ENCODE data around the gene ARID5B.

Gene ARID5B

GRCh38 chr10:61983255-61983654 lies 81.8 kb downstream of the ARID5B start:
- peaks cover 0 to 14% (median 7%) of the 10 kb centered on the region in 4 experiments for H3K4me1 ChIP-seq (ENCODE audit: control extremely low read depth in 1 of 4, control insufficient read depth in 4 of 4, insufficient read depth in 4 of 4, low read length in 3 of 4)
- no peak overlapping the region for H3K27ac ChIP-seq (ENCODE audit: insufficient read depth in 1 of 2, low read depth in 1 of 2, low read length in 2 of 2, poor library complexity in 1 of 2, severe bottlenecking in 2 of 2)
- H3K27me3 ChIP-seq (replicated peaks in 2 of 5; ENCODE audit: control insufficient read depth in 4 of 5, insufficient read depth in 5 of 5, low read length in 4 of 5) = no peaks in the 10 kb centered on the region
- ChIA-PET CTCF (interaction anchor here (1.3 kb wide), 1 partner anchor 10 kb away, joined by 3 read pairs; no protein-coding TSS in a partner anchor), POLR2A (no interaction called here)
- H3K36me3 ChIP-seq (ENCODE audit: control insufficient read depth in 4 of 4, insufficient read depth in 4 of 4, low read length in 3 of 4) = peaks cover 0 to 5% (median under 1%) of the 10 kb centered on the region in 4 experiments
- 100% methylated on average over 1 of the region's 4 CpGs for WGBS (ENCODE audit: insufficient coverage)
- H3K9me3 ChIP-seq (ENCODE audit: control extremely low read depth in 1 of 5, control insufficient read depth in 4 of 5, insufficient read depth in 2 of 5, low read depth in 1 of 5, low read length in 4 of 5) = no peaks in the 10 kb centered on the region
- no peak for DNase-seq
- no peak overlapping the region for H3K4me3 ChIP-seq (ENCODE audit: control insufficient read depth in 1 of 7, extremely low read depth in 1 of 7, insufficient read depth in 4 of 7, low read depth in 2 of 7, low read length in 6 of 7)

- H3K27ac ChIP-seq (ENCODE audit: insufficient read depth in 1 of 2, low read depth in 1 of 2, low read length in 2 of 2, poor library complexity in 1 of 2, severe bottlenecking in 2 of 2) = no peak overlapping the region
- POLR2A ChIA-PET = no interaction called here
- H3K27me3 ChIP-seq (replicated peaks in 2 of 5; ENCODE audit: control insufficient read depth in 4 of 5, insufficient read depth in 5 of 5, low read length in 4 of 5) = no peaks in the 10 kb centered on the region
- no peaks in the 10 kb centered on the region for H3K9me3 ChIP-seq (ENCODE audit: control extremely low read depth in 1 of 5, control insufficient read depth in 4 of 5, insufficient read depth in 2 of 5, low read depth in 1 of 5, low read length in 4 of 5)
- H3K36me3 ChIP-seq (ENCODE audit: control insufficient read depth in 4 of 4, insufficient read depth in 4 of 4, low read length in 3 of 4) = peaks cover 0 to 5% (median under 1%) of the 10 kb centered on the region in 4 experiments
- no CpG with 5 or more reads among the region's 3 CpGs for WGBS (ENCODE audit: insufficient coverage)
- DNase-seq = no peak
- CTCF ChIA-PET = no interaction called here
- peaks cover 0 to 12% (median 3%) of the 10 kb centered on the region in 4 experiments for H3K4me1 ChIP-seq (ENCODE audit: control extremely low read depth in 1 of 4, control insufficient read depth in 4 of 4, insufficient read depth in 4 of 4, low read length in 3 of 4)
- no peak overlapping the region for H3K4me3 ChIP-seq (ENCODE audit: control insufficient read depth in 1 of 7, extremely low read depth in 1 of 7, insufficient read depth in 4 of 7, low read depth in 2 of 7, low read length in 6 of 7)
These were observed 83.4 kb downstream of the ARID5B start for GRCh38 chr10:61984803-61985418.

GRCh38 chr10:61985715-61986114 lies 84.2 kb downstream of the ARID5B start:
- Histone ChIP-seq H3K4me1 (ENCODE audit: control extremely low read depth in 1 of 4, control insufficient read depth in 4 of 4, insufficient read depth in 4 of 4, low read length in 3 of 4) (peaks cover 0 to 12% (median 3%) of the 10 kb centered on the region in 4 experiments), H3K36me3 (ENCODE audit: control insufficient read depth in 4 of 4, insufficient read depth in 4 of 4, low read length in 3 of 4) (peaks cover 0 to 6% (median 0%) of the 10 kb centered on the region in 4 experiments), H3K9me3 (ENCODE audit: control extremely low read depth in 1 of 5, control insufficient read depth in 4 of 5, insufficient read depth in 2 of 5, low read depth in 1 of 5, low read length in 4 of 5) (no peaks in the 10 kb centered on the region), H3K4me3 (ENCODE audit: control insufficient read depth in 1 of 7, extremely low read depth in 1 of 7, insufficient read depth in 4 of 7, low read depth in 2 of 7, low read length in 6 of 7) (no peak overlapping the region), H3K27ac (ENCODE audit: insufficient read depth in 1 of 2, low read depth in 1 of 2, low read length in 2 of 2, poor library complexity in 1 of 2, severe bottlenecking in 2 of 2) (no peak overlapping the region), H3K27me3 (replicated peaks in 2 of 5; ENCODE audit: control insufficient read depth in 4 of 5, insufficient read depth in 5 of 5, low read length in 4 of 5) (no peaks in the 10 kb centered on the region)
- 93% methylated on average over 3 of the region's 5 CpGs for WGBS (ENCODE audit: insufficient coverage)
- POLR2A ChIA-PET = no interaction called here
- DNase-seq = no peak
- CTCF ChIA-PET = no interaction called here

GRCh38 chr10:61986382-61986781 lies 84.9 kb downstream of the ARID5B start:
- no peak for DNase-seq
- 95% methylated on average over 3 of the region's 3 CpGs for WGBS (ENCODE audit: insufficient coverage)
- ChIA-PET CTCF (interaction anchor here (1.3 to 1.5 kb wide), 2 partner anchors 10 to 53 kb away, joined by 3 read pairs; no protein-coding TSS in a partner anchor), POLR2A (no interaction called here)
- no peak overlapping the region for H3K27ac ChIP-seq (ENCODE audit: insufficient read depth in 1 of 2, low read depth in 1 of 2, low read length in 2 of 2, poor library complexity in 1 of 2, severe bottlenecking in 2 of 2)
- no peaks in the 10 kb centered on the region for H3K9me3 ChIP-seq (ENCODE audit: control extremely low read depth in 1 of 5, control insufficient read depth in 4 of 5, insufficient read depth in 2 of 5, low read depth in 1 of 5, low read length in 4 of 5)
- no peak overlapping the region for H3K4me3 ChIP-seq (ENCODE audit: control insufficient read depth in 1 of 7, extremely low read depth in 1 of 7, insufficient read depth in 4 of 7, low read depth in 2 of 7, low read length in 6 of 7)
- peaks cover 0 to 5% (median 0%) of the 10 kb centered on the region in 4 experiments for H3K36me3 ChIP-seq (ENCODE audit: control insufficient read depth in 4 of 4, insufficient read depth in 4 of 4, low read length in 3 of 4)
- peaks cover 0 to 12% (median 3%) of the 10 kb centered on the region in 4 experiments for H3K4me1 ChIP-seq (ENCODE audit: control extremely low read depth in 1 of 4, control insufficient read depth in 4 of 4, insufficient read depth in 4 of 4, low read length in 3 of 4)
- H3K27me3 ChIP-seq (replicated peaks in 2 of 5; ENCODE audit: control insufficient read depth in 4 of 5, insufficient read depth in 5 of 5, low read length in 4 of 5) = no peaks in the 10 kb centered on the region

GRCh38 chr10:61986788-61987492 lies 85.4 kb downstream of the ARID5B start:
- H3K4me3 ChIP-seq (ENCODE audit: control insufficient read depth in 1 of 7, extremely low read depth in 1 of 7, insufficient read depth in 4 of 7, low read depth in 2 of 7, low read length in 6 of 7) = no peak overlapping the region
- peaks cover 0 to 12% (median 3%) of the 10 kb centered on the region in 4 experiments for H3K4me1 ChIP-seq (ENCODE audit: control extremely low read depth in 1 of 4, control insufficient read depth in 4 of 4, insufficient read depth in 4 of 4, low read length in 3 of 4)
- ChIA-PET CTCF (interaction anchor here (1.3 to 1.5 kb wide), 2 partner anchors 11 to 52 kb away, joined by 3 read pairs; no protein-coding TSS in a partner anchor), POLR2A (interaction anchor here (0.6 kb wide), 1 partner anchor 1033 kb away, joined by 3 read pairs; no protein-coding TSS in a partner anchor)
- no peak overlapping the region for H3K27ac ChIP-seq (ENCODE audit: insufficient read depth in 1 of 2, low read depth in 1 of 2, low read length in 2 of 2, poor library complexity in 1 of 2, severe bottlenecking in 2 of 2)
- no peak for DNase-seq
- H3K36me3 ChIP-seq (ENCODE audit: control insufficient read depth in 4 of 4, insufficient read depth in 4 of 4, low read length in 3 of 4) = peaks cover 0 to 5% (median 0%) of the 10 kb centered on the region in 4 experiments
- 100% methylated on average over 2 of the region's 6 CpGs for WGBS (ENCODE audit: insufficient coverage)
- no peaks in the 10 kb centered on the region for H3K27me3 ChIP-seq (replicated peaks in 2 of 5; ENCODE audit: control insufficient read depth in 4 of 5, insufficient read depth in 5 of 5, low read length in 4 of 5)
- no peaks in the 10 kb centered on the region for H3K9me3 ChIP-seq (ENCODE audit: control extremely low read depth in 1 of 5, control insufficient read depth in 4 of 5, insufficient read depth in 2 of 5, low read depth in 1 of 5, low read length in 4 of 5)

GRCh38 chr10:61987537-61987936 lies 86.0 kb downstream of the ARID5B start:
- peaks cover 0 to 5% (median 0%) of the 10 kb centered on the region in 4 experiments for H3K36me3 ChIP-seq (ENCODE audit: control insufficient read depth in 4 of 4, insufficient read depth in 4 of 4, low read length in 3 of 4)
- POLR2A ChIA-PET = interaction anchor here (0.6 kb wide), 1 partner anchor 1034 kb away, joined by 3 read pairs; no protein-coding TSS in a partner anchor
- CTCF ChIA-PET = interaction anchor here (1.3 to 1.5 kb wide), 2 partner anchors 11 to 51 kb away, joined by 3 read pairs; no protein-coding TSS in a partner anchor
- H3K9me3 ChIP-seq (ENCODE audit: control extremely low read depth in 1 of 5, control insufficient read depth in 4 of 5, insufficient read depth in 2 of 5, low read depth in 1 of 5, low read length in 4 of 5) = no peaks in the 10 kb centered on the region
- H3K27me3 ChIP-seq (replicated peaks in 2 of 5; ENCODE audit: control insufficient read depth in 4 of 5, insufficient read depth in 5 of 5, low read length in 4 of 5) = no peaks in the 10 kb centered on the region
- no CpG with 5 or more reads among the region's 3 CpGs for WGBS (ENCODE audit: insufficient coverage)
- peaks cover 3 to 18% (median 7%) of the 10 kb centered on the region in 4 experiments for H3K4me1 ChIP-seq (ENCODE audit: control extremely low read depth in 1 of 4, control insufficient read depth in 4 of 4, insufficient read depth in 4 of 4, low read length in 3 of 4)
- peak overlapping the region in 1 of 7 experiments; percentile 43 for H3K4me3 ChIP-seq (ENCODE audit: control insufficient read depth in 1 of 7, extremely low read depth in 1 of 7, insufficient read depth in 4 of 7, low read depth in 2 of 7, low read length in 6 of 7)
- peak overlapping the region in 1 of 2 experiments; percentile 17 for H3K27ac ChIP-seq (ENCODE audit: insufficient read depth in 1 of 2, low read depth in 1 of 2, low read length in 2 of 2, poor library complexity in 1 of 2, severe bottlenecking in 2 of 2)
- DNase-seq = no peak
